ENCODE measurements around the gene GNG14. TPM values are rescaled to one million over a fixed set of nuclear protein-coding genes. Genes with fewer than 3 reads are reported as not detected.
A peak's percentile ranks its signal among the peaks of the same experiment; 100 is the strongest.
"Not testable (repeated sequence)": the region's sequence is repeated elsewhere in the genome, so short reads cannot be mapped to it uniquely, and the experiment has no call there.

The GNG14 gene
- not detected for polyA plus RNA-seq (ENCODE audit: insufficient read length in 10 of 10)
- long read RNA-seq, donor 1, result 0 reads
- long read RNA-seq, donor 2, result 0 reads
- long read RNA-seq, donor 3, partial matches to known transcripts, result 0 of 1 reads
- long read RNA-seq, donor 3, other reads (novel, unspliced or antisense), result 0 of 1 reads
- long read RNA-seq, donor 4, result 0 reads
- long read RNA-seq, donor 5, result 0 reads
- long read RNA-seq, donor 6, result 0 reads
- long read RNA-seq, donor 7, result 0 reads
- long read RNA-seq, donor 8, partial matches to known transcripts, result 0 of 1 reads
- long read RNA-seq, donor 8, other reads (novel, unspliced or antisense), result 0 of 1 reads
- long read RNA-seq, donor 9, result 0 reads

DNA sequence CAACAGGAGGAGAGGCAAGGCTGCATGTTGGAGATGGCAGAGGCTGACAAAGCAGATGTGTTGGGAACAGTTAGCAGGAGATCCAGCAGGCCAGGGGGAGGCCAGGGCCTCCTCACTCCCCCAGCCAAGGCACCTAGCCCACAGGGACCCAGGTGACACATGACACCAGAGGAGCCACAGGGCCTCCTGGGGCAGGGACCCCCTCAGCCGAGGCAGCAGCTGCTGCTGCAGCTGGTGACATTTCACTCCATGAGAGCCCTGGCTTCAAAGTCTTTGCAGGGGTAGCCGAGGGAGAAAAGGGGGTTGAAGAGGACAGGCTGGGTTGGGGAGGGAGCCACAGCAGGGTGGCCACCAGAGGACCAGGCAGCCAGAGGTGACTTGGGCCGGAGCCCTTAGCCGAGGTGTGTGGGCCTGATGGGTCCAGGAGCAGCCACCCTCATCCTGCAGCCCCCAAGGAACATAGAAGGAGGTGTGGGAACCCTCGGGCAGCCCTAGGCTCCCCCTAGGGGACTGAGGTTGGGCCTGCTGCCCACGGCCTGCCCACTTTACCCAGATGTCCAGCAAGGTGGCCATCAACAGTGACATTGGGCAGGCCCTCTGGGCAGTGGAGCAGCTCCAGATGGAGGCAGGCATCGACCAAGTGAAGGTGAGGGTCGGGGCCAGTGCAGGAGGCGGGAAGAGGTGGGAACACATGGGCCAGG, at the start of gene GNG14:
TSS of gene GNG14 (plus strand) at position 503 of the 701 bp plus-strand sequence. CDS start at position 554, 51 bp downstream.
- DNase-seq, result no peak

DNA sequence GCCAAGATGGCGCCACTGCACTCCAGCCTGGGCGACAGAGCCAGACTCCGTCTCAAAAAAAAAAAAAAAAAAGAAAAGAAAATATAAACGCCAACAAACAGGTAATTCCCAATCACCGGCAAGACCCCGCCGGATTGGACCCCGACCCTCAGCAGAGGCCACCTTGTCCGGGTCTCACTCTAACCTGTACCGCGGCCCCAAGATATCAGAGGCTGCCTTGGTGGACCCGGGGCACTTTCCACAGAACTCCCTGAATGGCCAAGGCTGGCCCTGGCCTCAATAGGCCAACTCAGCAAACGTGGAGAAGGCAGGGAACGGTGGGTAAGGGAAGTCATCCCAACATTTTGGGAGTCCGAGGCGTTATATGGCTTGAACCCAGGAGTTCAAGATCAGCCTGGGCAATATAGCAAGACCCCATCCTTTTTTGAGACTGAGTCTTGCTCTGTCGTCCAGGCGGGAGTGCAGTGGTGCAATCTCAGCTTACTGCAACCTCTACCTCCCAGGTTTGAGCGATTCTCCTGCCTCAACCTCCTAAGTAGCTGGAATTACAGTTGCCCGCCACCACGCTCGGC, 49.1 kb upstream of the GNG14 start:
- DNase-seq, result no peak

DNA sequence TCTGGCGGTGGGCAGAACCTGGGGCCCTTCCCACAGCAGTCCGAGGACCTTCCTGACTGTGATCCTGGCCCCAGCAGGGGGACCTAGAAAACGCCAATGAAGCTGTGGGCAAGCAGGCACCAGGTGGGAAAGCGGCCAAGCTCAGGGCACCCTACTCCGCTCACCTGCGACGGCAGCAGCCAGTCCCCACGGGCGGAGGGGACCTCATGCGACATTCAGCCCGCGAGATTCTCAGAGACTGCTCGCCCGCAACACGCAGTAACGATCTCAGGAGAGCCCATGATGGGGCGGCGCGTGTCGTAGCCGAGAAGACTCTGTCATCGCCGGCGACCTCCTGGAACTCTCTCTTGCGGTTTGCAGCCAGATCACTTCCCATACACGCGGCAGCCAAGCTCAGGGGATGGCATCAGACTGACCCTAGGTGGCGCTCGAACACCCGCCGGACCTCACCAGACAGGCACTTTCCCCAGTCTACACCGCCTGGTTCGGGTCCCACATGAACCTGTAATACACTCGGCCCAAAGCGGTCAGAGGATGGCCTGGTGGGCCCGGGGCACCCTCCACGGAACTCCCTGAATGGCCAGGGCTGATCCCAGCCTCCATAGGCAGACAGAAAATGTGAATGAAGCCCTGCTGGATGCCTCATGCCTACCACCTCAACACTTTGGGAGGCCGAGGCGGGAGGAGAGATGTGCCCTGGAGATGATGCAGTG, 47.7 kb upstream of the GNG14 start:
- peak; percentile 61 to 83 (median 72) for DNase-seq

DNA sequence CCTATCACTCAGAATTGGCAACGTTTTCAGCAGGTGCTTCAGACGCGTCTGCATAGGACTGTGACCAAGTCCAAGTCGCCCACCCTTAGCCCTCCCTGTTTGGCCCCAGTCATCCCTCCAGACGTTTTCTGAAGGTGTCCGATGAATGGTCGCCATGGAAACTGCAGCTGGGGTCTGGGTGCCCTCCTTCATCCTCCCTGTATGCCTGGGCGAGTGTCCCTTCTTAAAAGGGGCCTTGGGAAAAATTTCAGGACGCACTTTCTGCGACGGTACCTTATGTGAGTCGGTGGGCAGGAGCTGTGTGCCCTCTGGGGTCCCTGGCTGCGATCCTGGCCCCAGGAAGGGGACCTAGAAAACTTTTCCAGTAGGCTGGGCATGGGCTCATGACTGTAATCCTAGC, 46.3 kb upstream of the GNG14 start:
- no peak for DNase-seq

DNA sequence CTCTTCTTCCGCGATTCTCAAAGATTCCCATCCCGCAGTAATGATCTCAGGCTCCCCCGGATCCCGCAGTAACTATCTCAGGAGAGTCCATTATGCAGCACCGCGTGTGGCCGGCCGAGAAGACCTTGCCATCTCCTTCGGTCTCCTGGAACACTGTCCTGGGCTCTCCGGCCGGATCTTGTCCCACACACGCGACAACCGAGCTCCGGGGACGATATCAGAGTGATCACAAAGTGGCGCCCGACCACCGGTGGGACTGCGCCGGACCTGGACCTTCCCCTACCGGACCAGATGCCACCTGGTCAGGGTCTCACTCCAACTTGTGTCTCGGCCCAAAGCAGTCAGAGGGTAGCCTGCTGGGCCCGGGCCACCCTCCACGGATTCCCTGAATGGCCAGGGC, 45.3 kb upstream of the GNG14 start:
- DNase-seq, result no peak

DNA sequence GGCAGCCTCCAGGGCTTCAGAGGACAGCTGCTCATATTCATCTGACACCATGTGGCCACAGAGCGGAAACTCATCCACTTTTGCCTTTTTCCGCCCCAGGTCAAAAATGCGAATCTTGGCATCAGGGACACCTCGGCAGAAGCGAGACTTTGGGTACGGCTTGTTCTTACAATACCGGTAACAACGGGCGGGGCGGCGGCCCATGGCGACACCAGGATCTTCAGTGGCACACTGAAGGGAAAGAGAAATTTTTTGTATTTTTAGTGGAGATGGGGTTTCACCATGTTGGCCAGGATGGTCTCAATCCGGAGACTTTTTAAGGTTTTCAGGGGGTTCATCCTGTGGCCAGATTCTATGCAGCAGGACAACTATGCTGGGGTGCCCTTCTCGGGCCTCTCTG, 44.1 kb upstream of the GNG14 start:
- not testable (repeated sequence) for DNase-seq

DNA sequence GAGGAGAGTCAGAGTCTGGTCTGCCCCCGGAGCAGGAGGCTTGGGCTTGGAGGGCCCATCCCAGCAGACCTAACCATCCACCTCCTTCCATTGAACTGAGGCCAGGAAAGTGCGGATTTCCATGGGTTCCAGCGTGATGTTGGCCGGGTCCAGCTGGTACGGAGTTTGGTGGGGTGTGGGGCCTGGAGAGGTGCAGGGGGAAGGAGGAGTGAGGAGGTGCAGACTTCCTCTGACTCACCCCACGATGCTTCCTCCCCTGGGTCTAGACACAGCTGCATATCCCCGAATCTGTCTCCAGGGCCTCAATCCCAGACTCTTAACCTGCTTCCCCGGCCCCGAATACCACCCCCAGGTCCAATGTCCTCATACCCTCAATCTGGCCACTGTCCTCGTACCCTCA, 41.2 kb upstream of the GNG14 start:
- DNase-seq, result no peak

DNA sequence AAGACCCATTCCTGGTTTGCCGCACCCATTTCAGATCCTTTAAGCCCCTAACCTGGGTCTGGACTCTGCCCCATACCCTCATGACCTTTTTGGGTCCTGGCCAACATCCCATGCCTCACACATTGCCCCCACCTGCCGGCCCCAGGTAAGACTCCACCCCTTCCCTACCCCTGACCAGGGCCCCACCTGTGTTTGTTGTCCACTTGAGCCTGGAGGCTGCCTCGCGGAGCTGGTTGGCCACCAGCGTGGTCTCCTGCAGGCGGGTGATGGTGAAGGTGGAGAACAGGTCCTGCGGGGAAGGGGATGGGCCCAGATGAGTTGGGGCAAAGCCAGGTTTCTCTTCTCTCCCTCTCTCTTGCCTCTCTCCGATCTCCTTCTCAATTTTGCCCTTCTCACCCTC, 40.8 kb upstream of the GNG14 start:
- DNase-seq, result no peak

DNA sequence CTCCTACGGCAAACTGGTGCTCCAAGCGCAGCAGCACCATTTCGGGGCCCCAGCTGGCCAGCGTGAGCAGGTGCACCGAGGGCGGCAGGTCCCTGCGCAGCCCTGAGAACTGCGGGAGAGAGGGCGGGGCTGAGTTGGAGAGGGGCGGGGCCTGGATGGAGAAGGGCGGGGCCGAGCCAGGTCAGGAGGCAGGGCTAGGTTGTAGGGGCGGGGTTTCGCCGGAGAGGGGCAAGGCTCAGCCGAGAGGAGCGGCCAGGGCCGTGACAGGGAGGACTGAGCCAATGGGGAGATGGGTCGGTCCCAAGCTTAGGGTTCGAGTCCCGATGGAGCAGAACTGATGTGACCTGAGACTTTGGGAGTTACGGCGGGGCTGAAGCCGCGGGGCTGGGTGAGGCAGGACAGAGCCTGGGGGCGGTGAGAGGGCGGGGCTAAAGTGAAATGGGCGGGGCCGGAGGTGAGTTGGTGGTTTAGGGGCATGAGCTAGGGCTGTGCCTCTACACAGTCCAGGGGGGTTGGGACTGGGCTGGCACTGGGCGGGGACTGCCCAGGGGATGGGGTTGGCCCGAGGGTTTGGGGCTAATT, 40.2 kb upstream of the GNG14 start:
- DNase-seq, result no peak

DNA sequence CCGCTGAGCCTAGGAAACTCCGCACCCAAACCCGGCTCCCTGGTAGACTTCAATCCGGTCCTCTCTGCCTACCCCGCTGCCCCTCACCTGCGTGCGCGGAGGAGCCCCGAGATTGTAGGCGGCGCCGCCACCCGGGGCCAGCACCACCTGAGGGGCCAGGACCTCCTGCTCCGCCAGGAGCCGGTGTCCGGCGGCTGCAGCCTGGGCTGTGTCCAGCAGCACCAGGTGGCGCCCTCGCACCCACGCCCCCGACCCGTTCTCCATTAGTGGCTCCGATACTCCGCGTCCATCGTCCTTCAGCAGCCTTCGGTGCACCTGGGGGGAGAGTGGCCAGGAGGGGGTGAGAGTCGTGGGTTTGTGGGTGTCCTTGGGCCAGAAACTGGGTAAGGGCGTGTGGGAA, 39.7 kb upstream of the GNG14 start:
- DNase-seq, result no peak

DNA sequence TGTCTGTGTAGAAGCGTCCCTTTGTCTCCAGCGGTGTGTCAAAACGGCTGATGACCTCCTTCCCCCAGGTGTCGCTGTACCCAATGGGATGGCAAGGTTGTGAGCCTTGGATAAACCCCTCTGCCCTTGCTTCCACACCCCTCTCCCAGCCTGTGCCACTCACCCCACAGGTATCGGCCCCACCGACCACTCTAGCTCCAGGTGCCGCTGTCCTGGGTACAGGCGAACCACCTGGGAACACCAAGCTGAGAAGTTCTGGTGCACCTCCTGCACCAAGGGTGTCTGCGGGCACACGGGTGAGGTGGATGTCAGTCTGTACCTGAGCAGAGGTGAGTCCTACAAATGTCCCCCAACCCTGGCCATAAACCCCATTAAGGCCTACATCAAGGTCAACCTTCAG, 37.9 kb upstream of the GNG14 start:
- DNase-seq, result no peak

DNA sequence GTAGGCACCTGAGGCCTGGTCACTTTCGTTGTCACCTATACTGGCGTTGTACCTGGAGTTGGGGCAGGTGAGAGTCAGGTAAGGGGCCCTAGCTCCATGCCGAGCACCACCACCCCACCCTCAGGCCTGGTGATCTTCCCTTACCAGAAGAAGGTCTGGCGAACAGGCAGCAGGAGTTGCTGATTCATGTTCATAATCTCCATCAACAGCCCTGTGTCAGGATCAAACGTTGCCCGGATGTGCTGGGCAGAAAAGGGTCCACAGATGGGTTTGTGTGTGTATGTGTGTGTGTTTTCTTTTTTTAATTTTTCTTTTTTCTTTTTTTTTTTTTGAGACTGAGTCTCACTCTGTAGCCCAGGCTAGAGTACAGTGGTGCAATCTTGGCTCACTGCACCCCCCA, 35.6 kb upstream of the GNG14 start:
- DNase-seq, result no peak

DNA sequence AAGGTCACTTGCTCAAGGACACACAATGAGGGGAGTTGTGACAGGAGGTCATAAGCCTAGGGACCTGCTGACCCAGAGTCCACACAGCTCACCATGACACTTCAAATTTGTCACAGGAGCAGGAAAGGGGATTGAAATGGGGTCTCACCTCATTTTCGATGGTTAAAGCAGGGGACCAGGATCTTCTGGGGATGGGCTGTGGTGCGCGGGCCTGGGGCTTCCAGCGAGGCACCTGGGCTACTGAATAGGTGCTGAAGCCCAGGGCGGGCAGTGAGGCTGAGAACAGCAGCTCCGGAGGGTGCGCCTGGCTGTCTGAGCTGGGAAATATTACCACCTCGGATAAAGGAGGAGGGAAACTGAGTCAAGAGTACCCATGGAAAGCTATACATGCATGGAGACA, 32.3 kb upstream of the GNG14 start:
- DNase-seq, result no peak

DNA sequence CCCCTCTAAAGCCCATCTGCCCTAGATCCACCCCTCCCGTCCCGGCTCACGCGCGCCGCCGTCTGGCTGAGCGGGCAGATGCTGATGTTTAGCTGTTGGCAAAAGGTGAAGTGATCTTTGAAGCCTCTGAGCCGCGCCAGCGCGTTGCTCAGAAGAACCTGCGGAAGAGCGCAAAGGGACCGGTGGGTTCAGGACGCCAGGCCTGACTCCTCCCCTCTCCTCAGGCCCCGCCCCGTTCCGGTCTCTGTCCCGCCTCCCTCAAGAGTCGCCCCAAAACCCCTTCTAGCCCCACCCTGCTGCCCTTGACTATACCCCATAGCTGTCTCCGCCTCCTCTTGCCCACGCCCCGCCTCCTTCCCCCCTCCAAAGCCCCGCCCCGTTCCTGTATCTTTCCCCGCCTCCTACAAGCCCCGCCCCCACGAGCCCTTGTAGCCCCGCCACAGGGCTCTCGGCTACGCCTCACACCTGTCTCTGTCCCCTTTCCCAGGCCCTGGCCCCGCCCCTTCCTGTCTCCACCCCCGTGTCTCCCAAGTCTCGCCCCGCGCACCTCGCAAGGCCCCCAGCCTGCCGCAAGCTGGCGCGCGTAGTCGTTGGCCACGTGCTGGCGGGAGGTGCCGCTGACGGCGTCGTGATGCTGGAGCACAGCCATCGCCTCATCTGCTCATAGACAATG, 30.8 kb upstream of the GNG14 start:
- no peak for DNase-seq

DNA sequence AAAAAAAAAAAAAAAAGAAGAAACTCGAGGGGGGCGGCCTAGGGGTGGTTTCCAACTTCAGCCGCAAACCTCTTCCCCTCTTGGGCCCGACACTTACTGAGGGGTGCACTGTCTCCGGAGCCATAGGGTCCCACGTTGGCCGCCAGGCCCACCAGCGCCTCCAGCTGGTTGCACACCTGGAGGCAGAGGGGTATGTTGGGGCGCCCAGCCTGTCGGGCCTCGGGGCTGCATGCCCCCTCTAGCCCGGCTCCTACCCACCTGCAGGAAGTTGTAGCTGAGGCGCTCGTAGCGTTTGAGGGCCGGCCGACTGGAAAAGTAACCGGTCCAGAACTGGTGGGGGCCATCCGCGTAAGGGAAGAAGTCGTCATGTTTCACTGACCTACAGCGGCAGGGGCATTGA, 29.8 kb upstream of the GNG14 start:
- no peak for DNase-seq

DNA sequence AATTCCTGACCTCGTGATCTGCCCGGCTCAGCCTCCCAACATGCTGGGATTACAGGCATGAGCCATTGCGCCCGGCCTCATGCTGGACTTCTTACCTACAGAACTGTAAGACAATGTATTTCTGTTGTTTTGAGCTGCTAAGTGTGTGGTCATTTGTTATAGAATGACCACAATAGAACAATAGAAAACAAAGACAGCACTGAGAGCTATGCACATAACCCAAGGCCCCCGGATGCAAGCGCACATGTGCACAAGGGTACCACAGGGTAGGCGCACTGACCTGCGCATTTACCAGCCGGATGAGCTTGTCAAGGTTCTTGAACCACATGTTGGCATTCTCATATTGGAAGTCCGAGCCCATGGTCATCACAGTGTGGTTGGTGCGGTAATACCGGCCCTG, 26.8 kb upstream of the GNG14 start:
- DNase-seq, result no peak

DNA sequence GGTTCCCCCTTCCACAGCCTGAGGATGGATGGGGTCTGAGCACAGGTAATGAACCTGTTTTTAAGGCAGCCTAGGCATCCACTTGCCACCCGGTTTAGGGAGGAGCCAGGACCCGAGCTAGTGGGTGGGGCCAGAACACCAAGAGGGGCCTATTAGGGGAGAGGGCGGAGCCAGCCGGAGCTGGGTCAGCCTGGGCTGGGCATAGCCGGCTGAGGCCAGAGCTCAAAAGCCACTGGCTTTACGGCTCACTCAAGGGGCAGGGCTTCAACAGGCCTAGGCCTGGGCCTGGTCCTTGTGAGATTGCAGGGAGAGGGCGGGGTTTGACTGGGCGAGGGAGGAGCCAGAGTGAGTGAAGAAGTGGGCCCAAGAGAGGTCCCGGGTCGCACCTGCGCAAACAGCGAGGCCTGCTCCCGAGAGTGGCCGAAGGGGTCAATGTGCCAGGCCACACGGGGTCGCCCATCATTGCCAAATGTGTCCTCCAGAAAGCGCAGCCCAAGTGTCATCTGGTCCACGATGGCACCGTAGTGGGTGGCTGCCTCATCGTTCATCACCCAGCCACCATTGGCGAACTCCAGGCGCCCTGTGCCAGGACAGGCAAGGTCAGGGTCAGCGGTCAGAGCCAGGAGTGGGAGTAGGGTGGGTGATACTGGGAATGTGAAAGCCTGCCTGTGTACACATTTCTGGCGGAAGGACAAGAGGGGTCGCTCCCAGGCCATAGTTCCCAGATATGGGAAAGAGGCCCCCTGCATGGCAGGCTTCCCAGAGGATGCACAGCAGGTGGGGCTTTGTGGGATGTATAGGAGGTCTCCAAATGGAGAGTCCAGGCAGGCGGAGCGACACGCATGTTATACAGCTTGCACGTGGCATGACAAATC, 23.2 kb upstream of the GNG14 start:
- DNase-seq, result no peak

DNA sequence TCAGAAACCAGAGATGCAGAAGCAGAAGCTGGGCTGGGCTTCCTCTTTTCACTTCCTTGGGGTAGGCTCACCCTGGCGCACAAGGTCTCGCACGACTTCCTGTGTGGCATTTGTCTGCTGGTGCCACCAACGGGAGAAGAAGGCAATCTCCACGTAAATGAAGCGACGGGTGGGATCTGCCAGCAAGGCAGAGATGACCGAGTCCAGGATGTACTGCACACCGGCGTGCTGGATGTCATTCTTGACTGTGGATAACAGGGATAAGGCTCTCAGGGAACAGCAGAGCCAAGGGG, 22.6 kb upstream of the GNG14 start:
- peak in 1 of 3 donors; percentile 45 for DNase-seq

DNA sequence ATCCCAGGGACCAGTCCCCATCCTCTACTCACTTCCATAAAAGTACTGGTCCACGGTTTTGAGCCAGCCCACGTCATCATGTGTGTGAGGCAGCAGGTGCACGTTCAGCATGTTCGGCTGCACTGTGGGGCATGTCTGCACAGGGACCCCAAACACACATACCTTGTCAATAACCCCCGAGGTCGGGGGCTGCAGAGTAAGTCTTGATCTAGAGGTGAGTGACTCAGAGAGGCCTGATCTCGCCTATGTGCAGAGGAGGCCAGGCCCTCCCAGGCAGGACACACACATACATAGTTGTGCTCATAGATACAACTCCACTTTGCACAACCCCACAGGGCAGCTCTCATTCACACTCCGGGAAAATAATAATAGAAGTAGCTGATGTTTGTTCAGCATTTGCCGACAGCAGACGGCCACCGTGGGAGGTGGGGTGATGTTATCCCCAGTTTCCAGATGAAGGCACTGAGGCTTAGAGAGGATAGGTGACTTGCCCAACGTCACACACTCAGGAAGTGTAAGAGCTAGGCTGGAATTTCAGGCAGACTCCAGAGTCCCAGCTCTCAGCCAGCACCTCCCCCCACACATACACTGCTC, 22.0 kb upstream of the GNG14 start:
- DNase-seq, result no peak

Data from muscle of back (tissue), 13 donors.